Spleen (tissue), 11 donors: ENCODE measurements around the gene NFX1. TPM values are rescaled to one million over a fixed set of nuclear protein-coding genes. Genes with fewer than 3 reads are reported as not detected.

ENCODE experiments used
- DNase-seq: peaks from one replicate; pipeline ENCODE4 v3.0.0-alpha.2; 2020
- H3K27ac ChIP-seq, 8 donors: fragments of 200-600 bp; sonication (generic) in 7 of 8; 1 replicate in 4 of 8; 2 replicates in 4 of 8; pipeline versions ENCODE4 v1.5.0 to v1.8.0; 2016 to 2021; ENCODE audit warnings: inconsistent platforms in 4 of 8, mild to moderate bottlenecking in 4 of 8, moderate library complexity in 1 of 8
- H3K27me3 ChIP-seq, 7 donors: fragments of 200-600 bp; sonication (generic) in 6 of 7; replicated peaks in 1 of 7; 1 replicate in 4 of 7; 2 replicates in 3 of 7; pipeline versions ENCODE4 v1.5.0 to v1.8.0; 2016 to 2021; ENCODE audit warnings: inconsistent platforms in 3 of 7, mild to moderate bottlenecking in 1 of 7
- H3K36me3 ChIP-seq, 6 donors: fragments of 200-600 bp; sonication (generic) in 5 of 6; 1 replicate in 4 of 6; 2 replicates in 2 of 6; pipeline versions ENCODE4 v1.5.0 to v1.8.0; 2016 to 2021; ENCODE audit warnings: inconsistent platforms in 2 of 6
- H3K4me1 ChIP-seq, 6 donors: fragments of 200-600 bp; sonication (generic) in 5 of 6; 1 replicate in 3 of 6; 2 replicates in 3 of 6; pipeline versions ENCODE4 v1.5.0 to v1.8.0; 2016 to 2021; ENCODE audit warnings: inconsistent platforms in 3 of 6
- H3K4me3 ChIP-seq, 8 donors: fragments of 200-600 bp; sonication (generic) in 7 of 8; 1 replicate in 4 of 8; 2 replicates in 4 of 8; pipeline versions ENCODE4 v1.5.0 to v1.8.0; 2016 to 2021; ENCODE audit warnings: inconsistent platforms in 4 of 8, mild to moderate bottlenecking in 4 of 8, moderate library complexity in 2 of 8
- H3K9me3 ChIP-seq, 8 donors: fragments of 200-600 bp; sonication (generic) in 7 of 8; 1 replicate in 4 of 8; 2 replicates in 4 of 8; pipeline versions ENCODE4 v1.5.0 to v1.8.0; 2016 to 2021; ENCODE audit warnings: inconsistent platforms in 4 of 8
- CTCF ChIP-seq, 11 experiments: fragments of 200-600 bp in 7 of 11; fragments of 450-650 bp in 4 of 11; sonication (generic) in 4 of 11; IDR thresholded peaks in 8 of 11; conservative IDR thresholded peaks in 3 of 11; 1 replicate in 7 of 11; 2 replicates in 4 of 11; pipeline versions ENCODE4 v1.4.0 to v1.8.0; 2016 to 2021; ENCODE audit warnings: antibody characterized with exemption in 11 of 11, inconsistent platforms in 4 of 11, mild to moderate bottlenecking in 1 of 11
- POLR2A ChIP-seq, 3 donors: fragments of 450-650 bp; IDR thresholded peaks; one replicate each; pipeline ENCODE4 v1.5.1; 2017; ENCODE audit warnings: antibody characterized with exemption in 3 of 3, mild to moderate bottlenecking in 1 of 3
- POLR2AphosphoS5 ChIP-seq, 3 donors: sonication (generic); formaldehyde crosslinking; IDR thresholded peaks; one replicate each; pipeline ENCODE4 v1.5.1; 2017; ENCODE audit warnings: antibody characterized with exemption in 3 of 3
- WGBS, 5 donors: extraction: QIAGEN DNeasy Blood & Tissue Kit in 3 of 5; methylation state at CpG; one replicate each; pipeline versions ENCODE4 v1.1.5 to v1.1.7; 2013 to 2018; 5-methylcytosine and 5-hydroxymethylcytosine counted together
- intact Hi-C: fragments of 100-400 bp; cut with DNase I; formaldehyde crosslinking; loops from one replicate; pipeline ENCODE4 v1.15.0; 2023; ENCODE audit warnings: low total_unique reads
- polyA plus RNA-seq, 3 donors: library from polyadenylated mRNA; stranded (reverse); fragments of 200-250 nt; gene quantifications; one replicate each; pipeline ENCODE4 v1.2.1, GENCODE V29; 2013
- total RNA-seq, 7 donors: library from RNA; depleted of rRNA in 3 of 7; stranded (reverse); fragments of >200 nt in 3 of 7; fragmentation: NEBNext Ultra II Directional in 4 of 7; extraction: Animal tissue kit (Norgen Biotek cat#: 25700) in 4 of 7; gene quantifications; one replicate each; pipeline versions ENCODE4 v1.1.0 to v1.2.1, GENCODE V29; 2016 to 2021
- donor health status: healthy with polysubstance abuse.
- donor health status: DM: no; HTN: no; CAD: no; lungs with moderate emphysema.
- donor health status: DM: no; HTN: no; CAD: no.
- donor health status: Bipolar disorder and iron deficiency.
- donor health status: healthy.
- donor health status: DM: no; HTN: no; CAD: no.
- donor health status: DM: yes; HTN: yes; CAD: no.

NFX1 gene
- total and polyA plus RNA-seq, 10 donors = 10.5 to 57.5 (median 42.4) TPM

- Histone ChIP-seq H3K36me3 (peaks cover 19 to 100% (median 100%) of the 10 kb centered on the region in 6 donors), H3K27ac (no peak overlapping the region), H3K27me3 (no peaks in the 10 kb centered on the region), H3K9me3 (peaks cover 6 to 28% (median 16%) of the 10 kb centered on the region in 8 donors), H3K4me1 (no peaks in the 10 kb centered on the region), H3K4me3 (no peak overlapping the region)
- no peak for DNase-seq
- WGBS, 5 donors = 92 to 98% (median 95%) methylated on average over 3 of the region's 3 CpGs
- no peak for TF ChIP-seq CTCF (IDR thresholded peaks at IDR 0.05 in 8 of 11, conservative IDR thresholded peaks at IDR 0.05 in 3 of 11)
- no peak for TF ChIP-seq POLR2A (IDR thresholded peaks at IDR 0.05)
- TF ChIP-seq POLR2AphosphoS5 (IDR thresholded peaks at IDR 0.05) = no peak
- intact Hi-C loops = no loop called here
Measured at GRCh38 chr9:33341182-33341581, 50.9 kb downstream of the NFX1 start.

GRCh38 chr9:33344145-33344544, 53.8 kb downstream of the NFX1 start:
- no peaks in the 10 kb centered on the region for H3K27me3 ChIP-seq
- no peak for DNase-seq
- H3K27ac ChIP-seq = no peak overlapping the region
- H3K4me3 ChIP-seq = no peak overlapping the region
- intact Hi-C loops = no loop called here
- no peaks in the 10 kb centered on the region for H3K4me1 ChIP-seq
- peaks cover 24 to 100% (median 100%) of the 10 kb centered on the region in 6 donors for H3K36me3 ChIP-seq
- WGBS, 5 donors = 75 to 84% (median 82%) methylated on average over 3 of the region's 3 CpGs
- TF ChIP-seq CTCF (IDR thresholded peaks at IDR 0.05 in 8 of 11, conservative IDR thresholded peaks at IDR 0.05 in 3 of 11) (no peak), POLR2A (IDR thresholded peaks at IDR 0.05) (no peak), POLR2AphosphoS5 (IDR thresholded peaks at IDR 0.05) (no peak)
- peaks cover 6 to 16% (median 15%) of the 10 kb centered on the region in 8 donors for H3K9me3 ChIP-seq

GRCh38 chr9:33346564-33346963, 56.2 kb downstream of the NFX1 start:
- Histone ChIP-seq H3K27ac (no peak overlapping the region), H3K27me3 (no peaks in the 10 kb centered on the region), H3K36me3 (peaks cover 12 to 99% (median 84%) of the 10 kb centered on the region in 6 donors), H3K4me1 (no peaks in the 10 kb centered on the region), H3K4me3 (no peak overlapping the region), H3K9me3 (no peaks in the 10 kb centered on the region)
- no peak for DNase-seq
- intact Hi-C loops = no loop called here
- no peak for TF ChIP-seq POLR2A (IDR thresholded peaks at IDR 0.05)
- 96 to 97% (median 97%) methylated on average over 4 of the region's 4 CpGs for WGBS, 5 donors

GRCh38 chr9:33348998-33349397, 58.7 kb downstream of the NFX1 start:
- no peak overlapping the region for H3K4me3 ChIP-seq
- TF ChIP-seq POLR2A (IDR thresholded peaks at IDR 0.05) (no peak), CTCF (IDR thresholded peaks at IDR 0.05 in 8 of 11, conservative IDR thresholded peaks at IDR 0.05 in 3 of 11) (no peak), POLR2AphosphoS5 (IDR thresholded peaks at IDR 0.05) (no peak)
- 94 to 98% (median 96%) methylated on average over 4 of the region's 4 CpGs for WGBS, 5 donors
- H3K27ac ChIP-seq = no peak overlapping the region
- no peaks in the 10 kb centered on the region for H3K9me3 ChIP-seq
- intact Hi-C loops = no loop called here
- H3K36me3 ChIP-seq = peaks cover 12 to 99% (median 65%) of the 10 kb centered on the region in 6 donors
- peaks cover 0 to under 1% (median 0%) of the 10 kb centered on the region in 6 donors for H3K4me1 ChIP-seq
- H3K27me3 ChIP-seq = no peaks in the 10 kb centered on the region
- no peak for DNase-seq

- Histone ChIP-seq H3K4me1 (peaks cover 0 to 8% (median 0%) of the 10 kb centered on the region in 6 donors), H3K27ac (no peak overlapping the region), H3K4me3 (no peak overlapping the region), H3K9me3 (no peaks in the 10 kb centered on the region), H3K27me3 (no peaks in the 10 kb centered on the region), H3K36me3 (peaks cover 12 to 99% (median 63%) of the 10 kb centered on the region in 6 donors)
- TF ChIP-seq POLR2A (IDR thresholded peaks at IDR 0.05) (no peak), POLR2AphosphoS5 (IDR thresholded peaks at IDR 0.05) (no peak), CTCF (IDR thresholded peaks at IDR 0.05 in 8 of 11, conservative IDR thresholded peaks at IDR 0.05 in 3 of 11) (no peak)
- 83 to 88% (median 84%) methylated on average over 2 of the region's 2 CpGs for WGBS, 5 donors
- intact Hi-C loops = no loop called here
- no peak for DNase-seq
Measured at GRCh38 chr9:33349743-33350142, 59.4 kb downstream of the NFX1 start.
